ENCODE data around the gene MRPL55.

Gene MRPL55

DNA sequence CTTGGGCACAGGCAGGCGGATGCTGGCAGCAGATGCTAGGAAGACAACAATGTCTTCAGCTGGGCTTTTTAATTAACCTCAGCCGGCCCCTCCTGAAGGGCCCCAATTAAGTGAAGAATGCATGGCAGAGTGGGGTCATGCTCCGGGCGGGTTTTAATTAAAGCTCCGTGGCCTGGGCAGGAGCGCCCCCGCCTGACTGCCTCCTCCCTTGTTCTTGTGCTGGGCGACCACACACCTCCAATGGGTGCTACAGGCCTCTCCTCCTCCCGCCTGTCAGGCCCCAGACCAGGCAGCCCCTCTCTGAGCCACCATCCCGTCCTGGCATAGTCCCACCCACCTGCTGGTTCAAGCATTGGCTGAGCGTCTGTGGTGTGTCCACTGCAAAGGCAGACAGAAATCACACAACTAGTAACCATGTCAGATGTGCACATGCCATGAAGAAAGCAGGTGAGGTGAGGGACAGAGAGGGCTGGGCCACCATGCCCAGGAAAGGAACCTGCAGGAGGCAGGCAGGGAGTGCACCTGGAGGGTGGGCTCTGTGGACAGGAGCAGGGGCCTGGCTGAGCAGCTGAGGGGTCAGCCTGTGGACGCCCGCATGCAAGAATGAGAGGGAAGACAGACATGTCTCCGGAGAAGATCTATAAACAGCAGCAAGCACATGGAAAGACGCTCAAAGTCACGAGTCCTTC lies 35.1 kb downstream of the MRPL55 start:
- TF ChIP-seq POLR2AphosphoS5 (IDR thresholded peaks at IDR 0.05; ENCODE audit: low read depth) (no peak), REST (IDR thresholded peaks at IDR 0.05; ENCODE audit: insufficient replicate concordance, low read depth) (no peak), SPI1 (IDR thresholded peaks at IDR 0.05; ENCODE audit: borderline replicate concordance, low read depth) (no peak), GABPA (IDR thresholded peaks at IDR 0.05; ENCODE audit: low read depth) (no peak)
- TF ChIP-seq, protein P1, sequence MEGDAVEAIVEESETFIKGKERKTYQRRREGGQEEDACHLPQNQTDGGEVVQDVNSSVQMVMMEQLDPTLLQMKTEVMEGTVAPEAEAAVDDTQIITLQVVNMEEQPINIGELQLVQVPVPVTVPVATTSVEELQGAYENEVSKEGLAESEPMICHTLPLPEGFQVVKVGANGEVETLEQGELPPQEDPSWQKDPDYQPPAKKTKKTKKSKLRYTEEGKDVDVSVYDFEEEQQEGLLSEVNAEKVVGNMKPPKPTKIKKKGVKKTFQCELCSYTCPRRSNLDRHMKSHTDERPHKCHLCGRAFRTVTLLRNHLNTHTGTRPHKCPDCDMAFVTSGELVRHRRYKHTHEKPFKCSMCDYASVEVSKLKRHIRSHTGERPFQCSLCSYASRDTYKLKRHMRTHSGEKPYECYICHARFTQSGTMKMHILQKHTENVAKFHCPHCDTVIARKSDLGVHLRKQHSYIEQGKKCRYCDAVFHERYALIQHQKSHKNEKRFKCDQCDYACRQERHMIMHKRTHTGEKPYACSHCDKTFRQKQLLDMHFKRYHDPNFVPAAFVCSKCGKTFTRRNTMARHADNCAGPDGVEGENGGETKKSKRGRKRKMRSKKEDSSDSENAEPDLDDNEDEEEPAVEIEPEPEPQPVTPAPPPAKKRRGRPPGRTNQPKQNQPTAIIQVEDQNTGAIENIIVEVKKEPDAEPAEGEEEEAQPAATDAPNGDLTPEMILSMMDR (IDR thresholded peaks at IDR 0.05; ENCODE audit: insufficient read depth, low read length) = no peak
- Histone ChIP-seq H3K27ac (replicated peaks) (no peak overlapping the region), H3K4me3 (replicated peaks; ENCODE audit: insufficient read depth, low read length) (no peak overlapping the region), H3K27me3 (ENCODE audit: insufficient read depth, poor library complexity, severe bottlenecking) (peaks cover 9% of the 10 kb centered on the region)
- no peak for DNase-seq (ENCODE audit: low read depth in 1 of 2, low spot score in 1 of 2)

- TF ChIP-seq GABPA (IDR thresholded peaks at IDR 0.05; ENCODE audit: low read depth) (no peak), POLR2AphosphoS5 (IDR thresholded peaks at IDR 0.05; ENCODE audit: low read depth) (no peak), SPI1 (IDR thresholded peaks at IDR 0.05; ENCODE audit: borderline replicate concordance, low read depth) (no peak), REST (IDR thresholded peaks at IDR 0.05; ENCODE audit: insufficient replicate concordance, low read depth) (no peak)
- TF ChIP-seq, protein P1 (IDR thresholded peaks at IDR 0.05; ENCODE audit: insufficient read depth, low read length) = no peak
- peaks cover 9% of the 10 kb centered on the region for H3K27me3 ChIP-seq (ENCODE audit: insufficient read depth, poor library complexity, severe bottlenecking)
These were observed 35.8 kb downstream of the MRPL55 start for GRCh38 chr1:228073061-228073856.

GRCh38 chr1:228072658-228073043 lies 36.4 kb downstream of the MRPL55 start:
- peaks cover 9% of the 10 kb centered on the region for H3K27me3 ChIP-seq (ENCODE audit: insufficient read depth, poor library complexity, severe bottlenecking)
- TF ChIP-seq, protein P1 (IDR thresholded peaks at IDR 0.05; ENCODE audit: insufficient read depth, low read length) = no peak
- TF ChIP-seq POLR2AphosphoS5 (IDR thresholded peaks at IDR 0.05; ENCODE audit: low read depth) (no peak), SPI1 (IDR thresholded peaks at IDR 0.05; ENCODE audit: borderline replicate concordance, low read depth) (no peak), REST (IDR thresholded peaks at IDR 0.05; ENCODE audit: insufficient replicate concordance, low read depth) (no peak), GABPA (IDR thresholded peaks at IDR 0.05; ENCODE audit: low read depth) (no peak)
- no peak overlapping the region for H3K4me3 ChIP-seq (replicated peaks; ENCODE audit: insufficient read depth, low read length)
- no peak for DNase-seq (ENCODE audit: low read depth in 1 of 2, low spot score in 1 of 2)
- no peak overlapping the region for H3K27ac ChIP-seq (replicated peaks)

More at GRCh38 chr1:228073061-228073856, 35.8 kb downstream of the MRPL55 start:
- no peak overlapping the region for H3K4me3 ChIP-seq (replicated peaks; ENCODE audit: insufficient read depth, low read length)
- no peak for DNase-seq (ENCODE audit: low read depth in 1 of 2, low spot score in 1 of 2)
- H3K27ac ChIP-seq (replicated peaks) = no peak overlapping the region
